OCI-LY7 (cell line): ENCODE data around the gene CYB5R3.

Experiments used
- CTCF ChIP-seq: fragments of 200-600 bp; sonication (generic); conservative IDR thresholded peaks from 2 replicates; pipeline ENCODE4 v1.5.1; 2014; ENCODE audit warnings: mild to moderate bottlenecking, antibody characterized with exemption, low read length, moderate library complexity, mixed read lengths
- EZH2phosphoT487 ChIP-seq: fragments of 200-600 bp; sonication (generic); IDR thresholded peaks from 2 replicates; pipeline ENCODE4 v1.6.1; 2018; ENCODE audit warnings: low read depth, borderline replicate concordance, mild to moderate bottlenecking, mixed run types, antibody characterized with exemption, low read length, moderate library complexity, mixed read lengths

GRCh38 chr22:42683578-42684283 lies 34.5 kb upstream of the CYB5R3 start:
- no peak for TF ChIP-seq CTCF
- no peak for TF ChIP-seq EZH2phosphoT487
